Liver (tissue), 3 donors: ENCODE measurements around the gene AQP3.

Experiments used
- RAD21 ChIP-seq, 2 donors: IDR thresholded peaks; 2 replicates each; pipeline ENCODE4 v1.6.1; 2016; ENCODE audit warnings: antibody characterized with exemption in 2 of 2, mild to moderate bottlenecking in 2 of 2
- RXRA ChIP-seq, 2 donors: IDR thresholded peaks; 2 replicates each; pipeline ENCODE4 v1.6.1; 2017 to 2018; ENCODE audit warnings: antibody characterized with exemption in 2 of 2, mild to moderate bottlenecking in 1 of 2
- TF ChIP-seq, protein P1 (sequence below): fragments of 150-350 bp; IDR thresholded peaks from 2 replicates; pipeline ENCODE4 v1.5.1; 2017; ENCODE audit warnings: improper control_type of control experiment, low read depth, low read length; ENCODE audit not compliant: missing input control
- TF ChIP-seq, protein P2 (sequence below): IDR thresholded peaks from 2 replicates; pipeline ENCODE4 v1.6.1; 2016; ENCODE audit warnings: antibody characterized with exemption
- donor health status: healthy.
- donor health status: healthy.

DNA sequence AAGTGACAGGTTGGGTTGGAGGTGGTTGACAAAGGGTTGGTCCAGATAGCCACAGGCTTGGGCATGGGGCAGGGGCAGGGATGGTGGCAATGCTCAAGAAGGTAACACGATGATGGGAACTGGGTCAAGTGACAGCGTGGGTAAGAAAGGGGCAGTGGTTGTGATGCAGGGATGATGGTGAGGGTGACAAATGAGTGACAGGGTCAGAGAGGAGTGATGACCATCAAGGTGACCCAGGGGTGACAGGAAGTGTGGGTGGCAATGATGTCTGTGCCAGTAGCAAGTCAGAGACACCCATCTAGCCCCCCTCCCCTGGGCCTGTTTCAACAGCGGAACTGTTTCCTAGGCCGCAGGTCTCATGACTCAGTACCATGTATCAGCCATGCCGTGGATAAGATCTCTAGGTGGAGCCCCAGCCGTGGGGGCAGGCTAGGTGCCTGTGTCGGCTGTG, 20.5 kb downstream of the AQP3 start:
- TF ChIP-seq RXRA (IDR thresholded peaks at IDR 0.05) (no peak), RAD21 (IDR thresholded peaks at IDR 0.05) (no peak)
- TF ChIP-seq, protein P1, sequence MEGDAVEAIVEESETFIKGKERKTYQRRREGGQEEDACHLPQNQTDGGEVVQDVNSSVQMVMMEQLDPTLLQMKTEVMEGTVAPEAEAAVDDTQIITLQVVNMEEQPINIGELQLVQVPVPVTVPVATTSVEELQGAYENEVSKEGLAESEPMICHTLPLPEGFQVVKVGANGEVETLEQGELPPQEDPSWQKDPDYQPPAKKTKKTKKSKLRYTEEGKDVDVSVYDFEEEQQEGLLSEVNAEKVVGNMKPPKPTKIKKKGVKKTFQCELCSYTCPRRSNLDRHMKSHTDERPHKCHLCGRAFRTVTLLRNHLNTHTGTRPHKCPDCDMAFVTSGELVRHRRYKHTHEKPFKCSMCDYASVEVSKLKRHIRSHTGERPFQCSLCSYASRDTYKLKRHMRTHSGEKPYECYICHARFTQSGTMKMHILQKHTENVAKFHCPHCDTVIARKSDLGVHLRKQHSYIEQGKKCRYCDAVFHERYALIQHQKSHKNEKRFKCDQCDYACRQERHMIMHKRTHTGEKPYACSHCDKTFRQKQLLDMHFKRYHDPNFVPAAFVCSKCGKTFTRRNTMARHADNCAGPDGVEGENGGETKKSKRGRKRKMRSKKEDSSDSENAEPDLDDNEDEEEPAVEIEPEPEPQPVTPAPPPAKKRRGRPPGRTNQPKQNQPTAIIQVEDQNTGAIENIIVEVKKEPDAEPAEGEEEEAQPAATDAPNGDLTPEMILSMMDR = no peak
- TF ChIP-seq, protein P2, sequence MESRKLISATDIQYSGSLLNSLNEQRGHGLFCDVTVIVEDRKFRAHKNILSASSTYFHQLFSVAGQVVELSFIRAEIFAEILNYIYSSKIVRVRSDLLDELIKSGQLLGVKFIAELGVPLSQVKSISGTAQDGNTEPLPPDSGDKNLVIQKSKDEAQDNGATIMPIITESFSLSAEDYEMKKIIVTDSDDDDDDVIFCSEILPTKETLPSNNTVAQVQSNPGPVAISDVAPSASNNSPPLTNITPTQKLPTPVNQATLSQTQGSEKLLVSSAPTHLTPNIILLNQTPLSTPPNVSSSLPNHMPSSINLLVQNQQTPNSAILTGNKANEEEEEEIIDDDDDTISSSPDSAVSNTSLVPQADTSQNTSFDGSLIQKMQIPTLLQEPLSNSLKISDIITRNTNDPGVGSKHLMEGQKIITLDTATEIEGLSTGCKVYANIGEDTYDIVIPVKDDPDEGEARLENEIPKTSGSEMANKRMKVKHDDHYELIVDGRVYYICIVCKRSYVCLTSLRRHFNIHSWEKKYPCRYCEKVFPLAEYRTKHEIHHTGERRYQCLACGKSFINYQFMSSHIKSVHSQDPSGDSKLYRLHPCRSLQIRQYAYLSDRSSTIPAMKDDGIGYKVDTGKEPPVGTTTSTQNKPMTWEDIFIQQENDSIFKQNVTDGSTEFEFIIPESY = no peak
